Fibroblast of mammary gland (primary cell): ENCODE measurements around the gene TGFB2.

Experiments used
- DNase-seq: peaks from one replicate; pipeline ENCODE4 v3.0.0-alpha.2; 2010; ENCODE audit warnings: low read depth
- H3K4me3 ChIP-seq: 2 replicates; pipeline ENCODE4 v1.5.1; 2011; ENCODE audit warnings: low read depth, mild to moderate bottlenecking, low read length, moderate library complexity; ENCODE audit not compliant: control insufficient read depth
- TF ChIP-seq, protein P1 (sequence below): conservative IDR thresholded peaks from 2 replicates; pipeline ENCODE4 v1.5.1; 2011; ENCODE audit warnings: low read depth, low read length, inconsistent platforms; ENCODE audit not compliant: control insufficient read depth, insufficient read depth

Gene TGFB2

DNA sequence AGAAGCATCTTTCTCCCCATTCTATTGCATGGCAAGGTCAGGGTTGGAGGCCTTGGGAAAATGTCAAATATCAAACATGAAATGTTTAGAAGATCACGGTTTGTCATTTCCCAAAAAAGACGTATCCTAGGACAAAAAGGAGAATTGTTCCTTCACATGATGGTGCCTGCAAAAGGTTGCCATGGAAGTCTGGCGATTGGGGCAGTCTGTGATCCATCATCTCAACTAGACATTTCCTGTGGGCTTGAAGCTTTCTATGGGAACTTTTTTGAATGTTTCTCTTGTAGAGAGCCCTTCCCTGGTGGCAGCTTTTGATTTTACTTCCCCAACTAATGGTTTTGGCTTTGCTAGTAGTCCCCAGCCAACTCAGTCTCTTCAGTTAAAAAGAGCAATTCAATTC, 106.3 kb downstream of the TGFB2 start:
- TF ChIP-seq, protein P1, sequence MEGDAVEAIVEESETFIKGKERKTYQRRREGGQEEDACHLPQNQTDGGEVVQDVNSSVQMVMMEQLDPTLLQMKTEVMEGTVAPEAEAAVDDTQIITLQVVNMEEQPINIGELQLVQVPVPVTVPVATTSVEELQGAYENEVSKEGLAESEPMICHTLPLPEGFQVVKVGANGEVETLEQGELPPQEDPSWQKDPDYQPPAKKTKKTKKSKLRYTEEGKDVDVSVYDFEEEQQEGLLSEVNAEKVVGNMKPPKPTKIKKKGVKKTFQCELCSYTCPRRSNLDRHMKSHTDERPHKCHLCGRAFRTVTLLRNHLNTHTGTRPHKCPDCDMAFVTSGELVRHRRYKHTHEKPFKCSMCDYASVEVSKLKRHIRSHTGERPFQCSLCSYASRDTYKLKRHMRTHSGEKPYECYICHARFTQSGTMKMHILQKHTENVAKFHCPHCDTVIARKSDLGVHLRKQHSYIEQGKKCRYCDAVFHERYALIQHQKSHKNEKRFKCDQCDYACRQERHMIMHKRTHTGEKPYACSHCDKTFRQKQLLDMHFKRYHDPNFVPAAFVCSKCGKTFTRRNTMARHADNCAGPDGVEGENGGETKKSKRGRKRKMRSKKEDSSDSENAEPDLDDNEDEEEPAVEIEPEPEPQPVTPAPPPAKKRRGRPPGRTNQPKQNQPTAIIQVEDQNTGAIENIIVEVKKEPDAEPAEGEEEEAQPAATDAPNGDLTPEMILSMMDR: no peak
- H3K4me3 ChIP-seq: no peak overlapping the region
- no peak for DNase-seq

DNA sequence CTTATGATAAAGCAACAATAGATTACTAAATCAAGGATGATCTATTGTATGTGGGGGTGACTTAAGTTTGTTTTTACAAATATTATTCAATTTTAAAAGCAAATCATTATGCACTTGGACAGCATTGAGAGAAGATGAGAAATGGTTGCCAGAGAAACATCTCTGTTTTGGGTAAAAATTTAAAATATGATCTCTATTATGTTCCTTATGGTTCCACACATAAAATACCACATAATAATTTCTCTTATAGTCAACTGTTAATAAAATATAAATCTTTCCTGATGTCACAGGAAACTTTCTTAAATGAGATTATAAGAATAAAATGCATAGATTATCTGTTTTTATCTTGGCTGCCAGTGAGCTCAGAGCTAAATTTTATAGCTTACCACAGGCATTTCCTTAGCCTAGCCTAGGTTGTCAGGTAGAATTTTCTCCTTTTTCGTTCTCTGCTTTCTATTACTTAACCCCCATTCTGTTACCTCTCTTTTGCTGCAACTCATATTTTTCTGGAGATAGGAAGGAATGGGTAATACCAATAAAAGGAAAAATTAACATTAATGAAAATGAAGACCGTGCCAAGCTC, 109.7 kb downstream of the TGFB2 start:
- DNase-seq: no peak
- no peak overlapping the region for H3K4me3 ChIP-seq
- TF ChIP-seq, protein P1: no peak

DNA sequence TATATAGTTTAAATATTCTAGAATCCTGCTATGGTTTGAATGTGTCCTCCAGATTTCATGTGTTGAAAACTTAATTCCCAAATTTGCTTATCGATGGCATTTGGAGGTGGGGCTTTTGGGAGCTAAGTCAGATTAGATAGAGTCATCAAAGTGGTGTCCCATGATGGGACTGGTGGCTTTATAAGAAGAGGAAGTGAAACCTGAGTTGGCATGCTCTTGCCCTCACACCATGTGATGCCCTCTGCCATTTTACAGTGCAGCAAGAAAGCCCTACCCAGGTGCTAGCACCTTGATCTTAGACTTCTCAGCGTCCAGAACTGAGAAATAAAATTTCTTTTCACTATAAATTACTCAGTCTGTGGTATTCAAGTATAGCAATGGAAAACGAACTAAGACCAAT, 111.3 kb downstream of the TGFB2 start:
- TF ChIP-seq, protein P1: no peak
- DNase-seq: no peak
- H3K4me3 ChIP-seq: no peak overlapping the region

DNA sequence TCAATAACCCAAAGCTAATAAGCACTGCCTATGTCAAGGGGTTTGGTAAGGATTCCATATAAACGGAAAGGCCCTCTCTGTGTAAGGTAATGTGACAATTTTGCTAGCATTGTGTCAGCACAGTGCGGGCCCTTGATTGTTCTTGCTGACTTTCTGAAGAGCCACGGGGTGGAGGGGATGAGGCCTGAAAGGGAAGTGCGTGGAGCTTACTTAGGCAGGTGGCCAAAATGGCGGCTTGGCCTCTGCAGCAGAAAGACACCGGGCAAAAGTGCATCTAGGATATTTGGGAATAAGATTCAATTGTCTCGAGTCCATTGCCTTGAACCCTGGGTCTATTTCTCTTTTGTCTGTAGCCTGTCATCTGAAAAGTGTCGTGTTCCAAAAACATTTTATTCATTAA, 114.3 kb downstream of the TGFB2 start:
- H3K4me3 ChIP-seq: no peak overlapping the region
- TF ChIP-seq, protein P1: no peak
- DNase-seq: no peak

DNA sequence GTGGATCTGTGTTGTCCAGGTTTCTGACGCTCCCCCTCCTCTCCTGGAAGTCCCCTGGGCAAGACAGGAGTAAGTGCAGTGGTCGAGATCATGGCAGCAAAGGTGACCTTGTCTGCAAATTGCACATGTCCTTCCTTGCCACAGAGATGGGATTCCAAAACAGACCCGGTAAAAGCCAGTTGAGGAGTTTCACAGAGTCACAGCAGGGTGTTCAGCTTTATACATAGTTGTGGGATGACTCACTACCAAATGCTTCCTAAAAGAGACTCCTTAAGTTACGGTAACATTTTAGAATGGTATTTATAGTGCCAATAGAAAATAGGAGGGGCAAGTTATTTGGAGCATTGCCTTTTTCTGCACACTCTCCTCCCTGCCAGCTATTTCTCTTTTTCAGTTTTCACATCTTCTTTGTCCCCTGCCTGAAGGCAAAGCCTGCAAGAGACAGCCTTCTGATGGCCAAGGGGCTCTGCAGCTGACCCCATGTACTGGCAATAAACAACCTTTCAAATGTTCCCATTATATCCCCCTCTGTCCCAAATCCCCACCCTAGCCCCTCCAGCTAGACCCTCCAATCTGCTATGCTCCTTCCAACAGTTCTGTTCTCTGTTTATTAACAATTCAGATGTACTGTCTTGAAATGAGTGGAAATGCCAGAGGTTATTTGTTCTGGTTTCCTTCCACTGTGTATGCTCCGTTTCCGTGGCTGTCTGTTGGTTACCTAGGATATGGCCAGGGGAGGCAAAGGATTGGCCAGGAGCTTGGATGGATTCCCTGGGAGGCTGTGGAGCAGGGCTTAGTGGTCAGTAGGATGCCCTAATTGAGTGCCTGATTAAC, 115.0 kb downstream of the TGFB2 start:
- H3K4me3 ChIP-seq: no peak overlapping the region
- peak; percentile 84 for DNase-seq

DNA sequence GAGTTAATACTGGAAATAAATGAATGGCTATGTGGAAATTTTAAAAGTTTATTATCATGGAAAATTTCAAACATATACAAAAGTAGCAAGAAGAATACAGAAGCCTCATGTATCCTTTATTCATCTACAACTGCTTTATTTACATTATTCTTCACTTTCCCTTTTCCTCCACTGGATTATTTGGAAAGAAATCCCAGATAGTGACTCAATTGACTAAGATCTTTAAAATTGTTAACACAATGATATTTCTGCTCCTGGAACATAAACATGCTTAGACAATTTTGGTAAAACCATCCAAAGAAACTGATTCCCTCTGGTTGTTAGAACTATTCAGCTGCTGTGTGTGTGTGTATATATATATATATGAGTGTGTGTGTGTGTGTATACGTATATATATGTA, 116.2 kb downstream of the TGFB2 start:
- H3K4me3 ChIP-seq: no peak overlapping the region
- DNase-seq: no peak
- TF ChIP-seq, protein P1: no peak

More for the DNA sequence above, 115.0 kb downstream of the TGFB2 start:
- TF ChIP-seq, protein P1: no peak
